Transverse colon (tissue), 4 donors: ENCODE results near the gene TTBK1. TPM values are rescaled to one million over a fixed set of nuclear protein-coding genes. Genes with fewer than 3 reads are reported as not detected.

Experiments used
- DNase-seq: peaks from one replicate; pipeline ENCODE4 v3.0.0-alpha.2; 2019
- H3K27ac ChIP-seq, 4 donors: fragments of 200-600 bp; sonication (generic); 2 replicates each; pipeline ENCODE4 v1.5.1; 2016 to 2018; ENCODE audit warnings: inconsistent platforms in 4 of 4
- H3K27me3 ChIP-seq: fragments of 200-600 bp; sonication (generic); 2 replicates; pipeline ENCODE4 v1.5.1; 2017; ENCODE audit warnings: inconsistent platforms
- H3K36me3 ChIP-seq, 4 donors: fragments of 200-600 bp; sonication (generic); 2 replicates each; pipeline ENCODE4 v1.5.1; 2017 to 2019; ENCODE audit warnings: inconsistent platforms in 4 of 4
- H3K4me1 ChIP-seq, 4 donors: fragments of 200-600 bp; sonication (generic); 2 replicates each; pipeline ENCODE4 v1.5.1; 2017 to 2020; ENCODE audit warnings: inconsistent platforms in 4 of 4
- H3K4me3 ChIP-seq, 4 donors: fragments of 200-600 bp; sonication (generic); 1 replicate in 1 of 4; 2 replicates in 3 of 4; pipeline versions ENCODE4 v1.5.1 to v1.6.1; 2017 to 2019; ENCODE audit warnings: inconsistent platforms in 4 of 4
- H3K9me3 ChIP-seq, 2 donors: fragments of 200-600 bp; sonication (generic); 2 replicates each; pipeline ENCODE4 v1.5.1; 2017 to 2019; ENCODE audit warnings: inconsistent platforms in 2 of 2
- EP300 ChIP-seq: sonication (generic); formaldehyde crosslinking; IDR thresholded peaks from one replicate; pipeline ENCODE4 v1.6.1; 2017; ENCODE audit warnings: antibody characterized with exemption, low read depth
- POLR2A ChIP-seq: fragments of 450-650 bp; IDR thresholded peaks from one replicate; pipeline ENCODE4 v1.6.1; 2016; ENCODE audit warnings: antibody characterized with exemption, mild to moderate bottlenecking, moderate library complexity
- POLR2AphosphoS5 ChIP-seq, 3 donors: sonication (generic); formaldehyde crosslinking; IDR thresholded peaks; one replicate each; pipeline ENCODE4 v1.6.1; 2016; ENCODE audit warnings: antibody characterized with exemption in 3 of 3
- WGBS, 2 donors: methylation state at CpG; one replicate each; pipeline ENCODE4 v1.1.5; 2018; ENCODE audit warnings: low coverage in 1 of 2; 5-methylcytosine and 5-hydroxymethylcytosine counted together
- in situ Hi-C, 4 donors: fragments of 200-750 bp; cut with MboI; loops; one replicate each; pipeline versions ENCODE4 v1.15.0 to v1.15.1; 2017; ENCODE audit warnings: low sequenced_read_pairs in 3 of 4, low pct_ligation_motif_present in 1 of 4, low pct_unique_long_range_greater_than_20kb in 1 of 4
- intact Hi-C: fragments of 100-400 bp; cut with DNase I; formaldehyde crosslinking; loops from one replicate; pipeline ENCODE4 v1.15.1; 2023; ENCODE audit warnings: low total_unique reads
- total RNA-seq, 4 donors: library from RNA; depleted of rRNA; stranded (reverse); fragments of >200 nt; gene quantifications; one replicate each; pipeline ENCODE4 v1.1.0, GENCODE V29; 2016
- TF ChIP-seq, protein P1 (sequence below), 5 experiments: fragments of 200-600 bp in 3 of 5; fragments of 450-650 bp in 2 of 5; sonication (generic) in 3 of 5; IDR thresholded peaks; 1 replicate in 2 of 5; 2 replicates in 3 of 5; pipeline ENCODE4 v1.5.1; 2016 to 2017; ENCODE audit warnings: antibody characterized with exemption in 5 of 5, inconsistent platforms in 3 of 5, mild to moderate bottlenecking in 2 of 5, moderate library complexity in 1 of 5

Gene TTBK1
- total RNA-seq, 4 donors from 2014 or later: 0.20 to 1.1 (median 0.36) TPM

GRCh38 chr6:43295456-43295855 is 52.2 kb downstream of the TTBK1 start:
- H3K4me1 ChIP-seq: peaks cover 0 to 13% (median 7%) of the 10 kb centered on the region in 4 donors
- intact Hi-C loops (no loop called here), in situ Hi-C loops (no loop called here)
- no peak overlapping the region for H3K27ac ChIP-seq
- TF ChIP-seq POLR2A (no peak), POLR2AphosphoS5 (IDR thresholded peaks at IDR 0.05) (no peak), EP300 (no peak)
- TF ChIP-seq, protein P1, sequence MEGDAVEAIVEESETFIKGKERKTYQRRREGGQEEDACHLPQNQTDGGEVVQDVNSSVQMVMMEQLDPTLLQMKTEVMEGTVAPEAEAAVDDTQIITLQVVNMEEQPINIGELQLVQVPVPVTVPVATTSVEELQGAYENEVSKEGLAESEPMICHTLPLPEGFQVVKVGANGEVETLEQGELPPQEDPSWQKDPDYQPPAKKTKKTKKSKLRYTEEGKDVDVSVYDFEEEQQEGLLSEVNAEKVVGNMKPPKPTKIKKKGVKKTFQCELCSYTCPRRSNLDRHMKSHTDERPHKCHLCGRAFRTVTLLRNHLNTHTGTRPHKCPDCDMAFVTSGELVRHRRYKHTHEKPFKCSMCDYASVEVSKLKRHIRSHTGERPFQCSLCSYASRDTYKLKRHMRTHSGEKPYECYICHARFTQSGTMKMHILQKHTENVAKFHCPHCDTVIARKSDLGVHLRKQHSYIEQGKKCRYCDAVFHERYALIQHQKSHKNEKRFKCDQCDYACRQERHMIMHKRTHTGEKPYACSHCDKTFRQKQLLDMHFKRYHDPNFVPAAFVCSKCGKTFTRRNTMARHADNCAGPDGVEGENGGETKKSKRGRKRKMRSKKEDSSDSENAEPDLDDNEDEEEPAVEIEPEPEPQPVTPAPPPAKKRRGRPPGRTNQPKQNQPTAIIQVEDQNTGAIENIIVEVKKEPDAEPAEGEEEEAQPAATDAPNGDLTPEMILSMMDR (IDR thresholded peaks at IDR 0.05): no peak
- H3K36me3 ChIP-seq: no peaks in the 10 kb centered on the region
- H3K9me3 ChIP-seq: no peaks in the 10 kb centered on the region
- peaks cover 3% of the 10 kb centered on the region for H3K27me3 ChIP-seq
- 82% methylated on average over 3 of the region's 3 CpGs; no CpG with 5 or more reads in 1 of the 2 donors for WGBS, 2 donors
- no peak overlapping the region for H3K4me3 ChIP-seq
- no peak for DNase-seq

DNA sequence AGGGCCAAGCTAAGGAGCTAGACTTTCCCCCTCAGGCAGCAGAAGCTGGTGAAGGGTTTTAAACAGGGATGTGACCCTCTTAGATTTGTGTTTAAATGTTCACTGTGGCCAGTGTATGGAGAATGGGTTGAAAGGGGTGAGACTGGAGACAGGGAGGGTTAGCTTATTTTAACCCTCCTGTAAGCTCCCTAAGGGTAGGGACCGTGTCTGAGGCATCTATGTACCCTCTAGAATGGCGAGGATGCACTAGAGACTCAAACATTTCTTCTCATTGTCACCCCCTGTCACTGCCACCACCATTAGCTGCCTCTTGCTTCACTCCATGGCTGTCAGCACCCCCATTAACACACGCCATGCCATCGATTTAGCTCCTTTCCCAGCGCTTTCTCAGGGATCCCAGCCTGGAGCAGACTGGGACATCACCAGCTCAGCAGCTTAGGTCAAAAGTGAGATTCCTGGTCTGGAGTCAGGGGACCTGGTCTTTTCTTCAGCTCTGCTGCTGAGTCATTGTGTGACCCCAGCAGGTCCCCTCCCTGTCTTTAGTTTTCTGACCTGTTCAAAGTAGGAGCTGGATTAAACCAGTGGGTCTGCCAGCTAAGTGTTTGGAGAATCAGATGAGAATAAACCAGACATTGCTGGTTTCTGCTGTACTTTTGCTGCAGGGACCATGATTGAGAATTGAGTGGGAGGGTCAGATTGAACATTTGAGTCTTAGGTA is 53.7 kb downstream of the TTBK1 start:
- WGBS, 2 donors: 90% methylated on average over 5 of the region's 5 CpGs; no CpG with 5 or more reads in 1 of the 2 donors
- H3K4me1 ChIP-seq: no peaks in the 10 kb centered on the region
- no peak overlapping the region for H3K4me3 ChIP-seq
- DNase-seq: no peak
- no peak overlapping the region for H3K27ac ChIP-seq
- no peaks in the 10 kb centered on the region for H3K36me3 ChIP-seq
- peaks cover 3% of the 10 kb centered on the region for H3K27me3 ChIP-seq
- TF ChIP-seq, protein P1 (IDR thresholded peaks at IDR 0.05): no peak
- TF ChIP-seq POLR2AphosphoS5 (IDR thresholded peaks at IDR 0.05) (no peak), POLR2A (no peak), EP300 (no peak)
- no peaks in the 10 kb centered on the region for H3K9me3 ChIP-seq
- in situ Hi-C loops (no loop called here), intact Hi-C loops (no loop called here)

- no peak for DNase-seq
- in situ Hi-C loops: no loop called here
- intact Hi-C loops: no loop called here
- no peak within 1 kb of the TSS for H3K4me3 ChIP-seq
- WGBS, 2 donors: 54% methylated on average over 10 of the region's 10 CpGs; no CpG with 5 or more reads in 1 of the 2 donors
- no peak within 1 kb of the TSS for H3K27ac ChIP-seq
- no peaks in the 10 kb centered on the region for H3K4me1 ChIP-seq
- no peak for TF ChIP-seq POLR2A
- no peak for TF ChIP-seq POLR2AphosphoS5 (IDR thresholded peaks at IDR 0.05)
- TF ChIP-seq, protein P1 (IDR thresholded peaks at IDR 0.05): no peak
- no peak for TF ChIP-seq EP300
- H3K36me3 ChIP-seq: no peaks in the 10 kb centered on the region
- peaks cover 3% of the 10 kb centered on the region for H3K27me3 ChIP-seq
- no peaks in the 10 kb centered on the region for H3K9me3 ChIP-seq
Observed at GRCh38 chr6:43297644-43298564, 54.6 kb downstream of the TTBK1 start, which contains the start of gene SLC22A7. SLC22A7 (plus strand) TSS chr6:43298260; CDS start chr6:43298359, 99 bp downstream.
